Nephron progenitor cell (in vitro differentiated cells): ENCODE measurements around the gene ZSWIM6.

ENCODE experiments used
- DNase-seq: peaks from one replicate; pipeline ENCODE4 v3.0.0; 2021
- H3K27ac Mint-ChIP-seq: 2 replicates; pipeline ENCODE4 v1.8.0; 2021; ENCODE audit warnings: mild to moderate bottlenecking, moderate library complexity, mixed read lengths
- H3K27me3 Mint-ChIP-seq: 2 replicates; pipeline ENCODE4 v1.8.0; 2021; ENCODE audit warnings: mild to moderate bottlenecking, low read depth, mixed read lengths; ENCODE audit not compliant: poor library complexity
- H3K36me3 Mint-ChIP-seq: 2 replicates; pipeline ENCODE4 v1.8.0; 2021; ENCODE audit warnings: low read depth, mixed read lengths
- H3K4me1 Mint-ChIP-seq: 2 replicates; pipeline ENCODE4 v1.8.0; 2021; ENCODE audit warnings: mixed read lengths
- H3K4me3 Mint-ChIP-seq: 2 replicates; pipeline ENCODE4 v1.8.0; 2021; ENCODE audit warnings: mild to moderate bottlenecking, moderate library complexity, mixed read lengths
- H3K9me3 Mint-ChIP-seq: 2 replicates; pipeline ENCODE4 v1.8.0; 2021; ENCODE audit warnings: mild to moderate bottlenecking, moderate library complexity, mixed read lengths
- TF ChIP-seq, protein P1 (sequence below): fragments of 200-600 bp; sonication (generic); IDR thresholded peaks from 2 replicates; pipeline ENCODE4 v1.5.0; 2021; ENCODE audit warnings: antibody characterized with exemption

Gene ZSWIM6

GRCh38 chr5:61303346-61303745, 28.7 kb upstream of the ZSWIM6 start:
- Mint-ChIP-seq H3K27me3 (peaks cover 20% of the 10 kb centered on the region), H3K27ac (no peak overlapping the region), H3K4me1 (peaks cover 43% of the 10 kb centered on the region), H3K4me3 (no peak overlapping the region), H3K9me3 (no peaks in the 10 kb centered on the region), H3K36me3 (no peaks in the 10 kb centered on the region)
- TF ChIP-seq, protein P1, sequence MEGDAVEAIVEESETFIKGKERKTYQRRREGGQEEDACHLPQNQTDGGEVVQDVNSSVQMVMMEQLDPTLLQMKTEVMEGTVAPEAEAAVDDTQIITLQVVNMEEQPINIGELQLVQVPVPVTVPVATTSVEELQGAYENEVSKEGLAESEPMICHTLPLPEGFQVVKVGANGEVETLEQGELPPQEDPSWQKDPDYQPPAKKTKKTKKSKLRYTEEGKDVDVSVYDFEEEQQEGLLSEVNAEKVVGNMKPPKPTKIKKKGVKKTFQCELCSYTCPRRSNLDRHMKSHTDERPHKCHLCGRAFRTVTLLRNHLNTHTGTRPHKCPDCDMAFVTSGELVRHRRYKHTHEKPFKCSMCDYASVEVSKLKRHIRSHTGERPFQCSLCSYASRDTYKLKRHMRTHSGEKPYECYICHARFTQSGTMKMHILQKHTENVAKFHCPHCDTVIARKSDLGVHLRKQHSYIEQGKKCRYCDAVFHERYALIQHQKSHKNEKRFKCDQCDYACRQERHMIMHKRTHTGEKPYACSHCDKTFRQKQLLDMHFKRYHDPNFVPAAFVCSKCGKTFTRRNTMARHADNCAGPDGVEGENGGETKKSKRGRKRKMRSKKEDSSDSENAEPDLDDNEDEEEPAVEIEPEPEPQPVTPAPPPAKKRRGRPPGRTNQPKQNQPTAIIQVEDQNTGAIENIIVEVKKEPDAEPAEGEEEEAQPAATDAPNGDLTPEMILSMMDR = no peak
- no peak for DNase-seq

DNA sequence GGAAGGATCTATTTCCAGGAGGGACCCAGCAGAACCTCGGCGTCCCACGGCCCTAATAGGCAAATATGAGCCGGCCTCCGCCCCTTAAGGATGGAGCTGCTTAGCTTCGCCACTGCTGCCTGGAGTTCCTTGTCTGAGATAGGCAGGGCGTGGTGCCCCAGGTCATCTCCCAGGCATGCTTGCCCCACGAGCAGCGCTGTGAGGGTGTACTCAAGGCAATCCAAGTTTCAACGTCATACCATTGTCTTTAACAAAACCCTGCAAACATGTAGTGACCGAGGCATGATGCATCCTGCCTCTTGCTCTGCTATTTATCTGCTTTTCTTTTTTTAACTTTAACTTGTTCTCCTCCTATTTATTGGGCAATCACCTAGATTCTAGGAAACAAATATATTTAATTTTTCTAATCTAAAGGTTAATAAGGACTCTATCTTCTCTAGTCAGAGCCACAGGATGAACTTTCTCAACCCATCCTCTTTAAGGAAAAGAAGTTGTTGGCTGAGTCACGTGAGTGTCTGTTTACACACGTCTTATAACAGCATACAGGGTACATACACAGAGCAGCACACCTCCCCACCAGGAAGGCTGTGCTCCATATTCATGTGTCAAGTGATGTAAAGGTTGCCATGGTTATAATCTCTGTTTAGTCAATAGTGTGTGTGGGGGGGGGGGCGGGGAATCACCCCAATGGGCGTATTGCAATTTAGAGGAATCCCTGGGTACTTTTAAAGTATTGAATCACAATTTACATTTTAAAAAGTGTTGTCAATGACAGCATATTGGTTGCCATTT, 27.3 kb upstream of the ZSWIM6 start:
- H3K27ac Mint-ChIP-seq = no peak overlapping the region
- no peaks in the 10 kb centered on the region for H3K36me3 Mint-ChIP-seq
- no peak overlapping the region for H3K4me3 Mint-ChIP-seq
- TF ChIP-seq, protein P1 = no peak
- H3K9me3 Mint-ChIP-seq = no peaks in the 10 kb centered on the region
- H3K4me1 Mint-ChIP-seq = peaks cover 45% of the 10 kb centered on the region
- DNase-seq = no peak
- peaks cover 20% of the 10 kb centered on the region for H3K27me3 Mint-ChIP-seq

DNA sequence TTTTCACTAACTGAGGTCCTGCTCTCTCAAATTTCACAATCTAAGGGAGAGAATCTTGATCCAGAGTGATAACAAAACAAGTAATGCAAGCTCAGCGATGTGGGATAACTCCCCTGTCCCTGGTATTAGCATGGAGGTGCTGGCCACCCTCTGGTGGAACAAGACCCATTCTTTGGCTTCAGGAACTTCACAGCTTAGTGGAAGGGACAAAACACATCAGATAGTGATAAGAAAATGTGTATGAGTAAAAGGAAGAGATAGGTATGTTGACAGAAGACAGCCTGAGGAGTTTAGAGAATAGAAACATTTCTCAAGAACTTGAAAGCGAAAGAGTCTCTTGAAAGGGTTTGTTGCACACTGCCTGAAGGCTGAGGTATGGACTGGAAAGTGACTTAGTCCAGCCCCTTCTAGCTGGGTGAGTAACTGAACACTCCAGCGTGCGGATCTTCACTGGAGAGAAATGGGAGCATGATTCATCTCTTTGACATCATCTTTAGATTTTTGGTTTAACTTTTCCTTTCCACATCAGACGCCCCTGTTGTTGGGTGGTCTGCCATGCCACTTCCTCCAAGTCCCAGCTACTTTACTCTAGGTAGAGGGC, 25.4 kb upstream of the ZSWIM6 start:
- DNase-seq = no peak
- TF ChIP-seq, protein P1 = no peak
- Mint-ChIP-seq H3K9me3 (no peaks in the 10 kb centered on the region), H3K36me3 (no peaks in the 10 kb centered on the region), H3K27ac (peak overlapping the region; percentile 87), H3K4me3 (no peak overlapping the region), H3K4me1 (peaks cover 39% of the 10 kb centered on the region), H3K27me3 (peaks cover 17% of the 10 kb centered on the region)

- H3K9me3 Mint-ChIP-seq = no peaks in the 10 kb centered on the region
- TF ChIP-seq, protein P1 = no peak
- no peak for DNase-seq
- no peaks in the 10 kb centered on the region for H3K36me3 Mint-ChIP-seq
- H3K4me1 Mint-ChIP-seq = peaks cover 34% of the 10 kb centered on the region
- peaks cover 22% of the 10 kb centered on the region for H3K27me3 Mint-ChIP-seq
- no peak overlapping the region for H3K27ac Mint-ChIP-seq
- H3K4me3 Mint-ChIP-seq = no peak overlapping the region
Observed at GRCh38 chr5:61307191-61307590, 24.9 kb upstream of the ZSWIM6 start.

GRCh38 chr5:61307611-61308010, 24.4 kb upstream of the ZSWIM6 start:
- Mint-ChIP-seq H3K27ac (no peak overlapping the region), H3K36me3 (no peaks in the 10 kb centered on the region), H3K27me3 (peaks cover 21% of the 10 kb centered on the region), H3K9me3 (no peaks in the 10 kb centered on the region), H3K4me1 (peaks cover 30% of the 10 kb centered on the region), H3K4me3 (no peak overlapping the region)
- TF ChIP-seq, protein P1 = no peak
- DNase-seq = no peak
